ENCODE data around the gene REXO4.

Gene REXO4

DNA sequence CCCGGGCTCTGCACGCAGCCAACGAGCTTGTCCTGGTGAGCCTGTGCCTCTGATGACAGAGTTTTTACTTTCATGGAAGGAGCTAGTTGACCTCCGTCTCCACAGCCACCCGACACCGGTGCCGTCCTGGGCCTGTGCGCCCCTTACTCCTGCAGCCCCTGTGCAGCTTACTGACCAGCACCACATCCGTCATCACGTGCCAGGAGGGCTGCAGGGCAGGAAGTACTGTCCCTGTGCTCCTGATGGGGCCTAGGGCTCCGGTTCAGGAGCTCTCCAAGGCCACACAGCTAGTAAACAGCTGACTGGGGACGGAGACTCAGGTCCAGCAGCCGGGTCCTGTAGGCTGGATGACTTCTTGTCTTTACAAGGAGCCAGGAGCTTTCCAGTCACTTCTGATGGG, 31.5 kb downstream of the REXO4 start:
- TF ChIP-seq, protein P1, sequence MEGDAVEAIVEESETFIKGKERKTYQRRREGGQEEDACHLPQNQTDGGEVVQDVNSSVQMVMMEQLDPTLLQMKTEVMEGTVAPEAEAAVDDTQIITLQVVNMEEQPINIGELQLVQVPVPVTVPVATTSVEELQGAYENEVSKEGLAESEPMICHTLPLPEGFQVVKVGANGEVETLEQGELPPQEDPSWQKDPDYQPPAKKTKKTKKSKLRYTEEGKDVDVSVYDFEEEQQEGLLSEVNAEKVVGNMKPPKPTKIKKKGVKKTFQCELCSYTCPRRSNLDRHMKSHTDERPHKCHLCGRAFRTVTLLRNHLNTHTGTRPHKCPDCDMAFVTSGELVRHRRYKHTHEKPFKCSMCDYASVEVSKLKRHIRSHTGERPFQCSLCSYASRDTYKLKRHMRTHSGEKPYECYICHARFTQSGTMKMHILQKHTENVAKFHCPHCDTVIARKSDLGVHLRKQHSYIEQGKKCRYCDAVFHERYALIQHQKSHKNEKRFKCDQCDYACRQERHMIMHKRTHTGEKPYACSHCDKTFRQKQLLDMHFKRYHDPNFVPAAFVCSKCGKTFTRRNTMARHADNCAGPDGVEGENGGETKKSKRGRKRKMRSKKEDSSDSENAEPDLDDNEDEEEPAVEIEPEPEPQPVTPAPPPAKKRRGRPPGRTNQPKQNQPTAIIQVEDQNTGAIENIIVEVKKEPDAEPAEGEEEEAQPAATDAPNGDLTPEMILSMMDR (IDR thresholded peaks at IDR 0.05; ENCODE audit: low read depth, low read length) = no peak
- H3K4me1 ChIP-seq = no peaks in the 10 kb centered on the region
- DNase-seq = no peak
- 0 out of 2 replicates have a peak, but pooled peaks cover 2% of the 10 kb centered on the region for H3K9me3 ChIP-seq
- H3K27me3 ChIP-seq = no peaks in the 10 kb centered on the region
- H3K36me3 ChIP-seq = no peaks in the 10 kb centered on the region
- H3K4me3 ChIP-seq (ENCODE audit: low read depth, low read length) = no peak overlapping the region

DNA sequence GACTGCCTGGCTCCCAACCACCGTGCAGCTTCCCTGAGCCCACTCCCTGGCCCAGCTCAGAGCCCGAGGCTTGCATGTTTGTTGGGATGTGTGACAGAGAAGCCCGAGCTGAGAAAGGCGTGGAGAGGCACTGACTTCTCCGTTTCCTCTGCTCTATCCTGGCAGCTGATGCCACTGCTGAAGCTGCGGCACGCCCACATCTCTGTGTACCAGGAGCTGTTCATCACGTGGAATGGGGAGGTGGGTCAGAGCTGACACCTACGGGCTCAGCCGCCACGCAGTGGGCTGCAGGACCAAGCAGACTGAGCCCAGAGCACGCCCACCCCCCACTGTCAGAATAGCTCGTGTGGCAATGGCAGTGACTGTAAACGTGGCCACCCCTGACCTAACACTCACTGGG, 32.4 kb downstream of the REXO4 start:
- TF ChIP-seq, protein P1 (IDR thresholded peaks at IDR 0.05; ENCODE audit: low read depth, low read length) = no peak
- Histone ChIP-seq H3K4me3 (ENCODE audit: low read depth, low read length) (no peak overlapping the region), H3K36me3 (no peaks in the 10 kb centered on the region), H3K27me3 (no peaks in the 10 kb centered on the region), H3K4me1 (no peaks in the 10 kb centered on the region), H3K9me3 (0 out of 2 replicates have a peak, but pooled peaks cover 2% of the 10 kb centered on the region)
- no peak for DNase-seq

DNA sequence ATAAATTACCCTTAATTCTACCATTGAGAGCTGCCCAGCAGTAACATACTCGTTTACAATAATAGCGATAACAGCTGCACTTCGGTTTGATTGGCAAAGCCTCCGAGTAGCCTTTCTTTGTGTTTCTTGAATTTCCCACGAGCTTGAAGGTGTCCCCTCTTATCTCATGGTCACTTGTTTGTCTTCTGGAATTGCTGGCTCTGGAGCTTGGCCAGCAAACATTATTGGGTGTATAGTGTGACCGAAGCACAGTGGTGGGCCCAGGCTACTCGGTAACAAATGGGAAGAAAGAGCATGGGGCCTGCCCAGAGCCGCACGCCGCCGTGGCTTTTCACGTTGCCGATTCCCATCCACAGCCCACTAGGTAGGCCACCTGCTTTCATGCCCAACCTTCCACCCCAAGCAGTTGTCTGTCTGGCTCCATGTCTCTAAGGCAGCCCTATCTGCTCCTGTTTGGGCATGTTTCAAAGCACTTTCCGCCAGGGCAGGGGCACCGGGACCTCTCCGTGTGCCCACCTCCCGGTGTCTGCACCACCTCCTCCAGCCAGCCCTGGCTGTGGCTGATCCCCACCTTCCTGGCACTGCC, 33.0 kb downstream of the REXO4 start:
- no peaks in the 10 kb centered on the region for H3K4me1 ChIP-seq
- H3K4me3 ChIP-seq (ENCODE audit: low read depth, low read length) = no peak overlapping the region
- no peak for DNase-seq
- TF ChIP-seq, protein P1 (IDR thresholded peaks at IDR 0.05; ENCODE audit: low read depth, low read length) = no peak
- 0 out of 2 replicates have a peak, but pooled peaks cover 2% of the 10 kb centered on the region for H3K9me3 ChIP-seq
- no peaks in the 10 kb centered on the region for H3K27me3 ChIP-seq
- H3K36me3 ChIP-seq = no peaks in the 10 kb centered on the region

DNA sequence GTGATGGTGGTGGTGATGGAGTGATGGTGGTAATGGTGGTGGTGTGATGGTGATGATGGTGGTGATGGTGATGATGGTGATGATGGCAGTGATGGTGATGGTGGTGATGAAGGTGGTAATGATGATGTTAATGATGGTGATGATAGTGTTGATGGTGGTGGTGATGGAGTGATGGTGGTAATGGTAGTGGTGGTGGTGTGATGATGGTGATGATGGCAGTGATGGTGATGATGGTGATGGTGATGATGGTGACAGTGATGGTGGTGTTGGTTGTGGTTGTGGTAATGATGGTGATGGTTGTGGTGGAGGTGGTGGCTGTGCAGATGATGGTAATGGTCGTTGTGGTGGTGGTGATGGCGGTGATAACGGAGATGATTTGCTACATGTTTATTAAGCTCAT, 34.4 kb downstream of the REXO4 start:
- H3K36me3 ChIP-seq = no peaks in the 10 kb centered on the region
- peaks cover under 1% of the 10 kb centered on the region; the same call in 1 of the 2 replicates for H3K4me1 ChIP-seq
- no peak for DNase-seq
- TF ChIP-seq, protein P1 (IDR thresholded peaks at IDR 0.05; ENCODE audit: low read depth, low read length) = no peak
- no peak overlapping the region for H3K4me3 ChIP-seq (ENCODE audit: low read depth, low read length)
- H3K27me3 ChIP-seq = no peaks in the 10 kb centered on the region
- 0 out of 2 replicates have a peak, but pooled peaks cover 2% of the 10 kb centered on the region for H3K9me3 ChIP-seq

DNA sequence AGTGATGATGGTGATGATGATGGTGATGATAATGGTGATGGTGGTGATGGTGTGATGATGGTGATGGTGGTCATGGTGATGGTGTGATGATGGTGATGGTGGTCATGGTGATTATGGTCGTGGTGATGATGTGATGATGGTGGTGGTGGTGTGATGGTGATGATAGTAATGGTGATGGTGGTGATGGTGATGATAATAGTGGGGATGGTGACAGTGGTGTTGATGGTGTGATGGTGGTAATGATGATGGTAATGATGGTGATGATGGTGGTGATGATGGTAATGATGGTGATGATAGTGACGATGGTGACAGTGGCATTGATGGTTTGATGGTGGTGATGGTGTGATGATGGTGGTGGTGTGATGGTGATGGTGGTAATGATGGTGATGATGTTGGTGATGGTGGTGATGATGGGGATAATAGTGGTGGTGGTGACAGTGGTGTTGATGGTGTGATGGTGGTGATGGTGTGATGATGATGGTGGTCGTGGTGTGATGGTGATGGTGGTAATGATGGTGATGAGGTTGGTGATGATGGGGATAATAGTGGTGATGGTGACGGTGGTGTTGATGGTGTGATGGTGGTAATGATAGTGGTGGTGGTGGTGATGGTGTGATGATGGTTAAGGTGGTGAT, 35.2 kb downstream of the REXO4 start:
- Histone ChIP-seq H3K36me3 (no peaks in the 10 kb centered on the region), H3K4me3 (ENCODE audit: low read depth, low read length) (no peak overlapping the region)
- DNase-seq = no peak

More for the DNA sequence above, 35.2 kb downstream of the REXO4 start:
- TF ChIP-seq, protein P1 (IDR thresholded peaks at IDR 0.05; ENCODE audit: low read depth, low read length) = no peak
- Histone ChIP-seq H3K4me1 (peaks cover 3% of the 10 kb centered on the region; the same call in 1 of the 2 replicates), H3K27me3 (no peaks in the 10 kb centered on the region), H3K9me3 (0 out of 2 replicates have a peak, but pooled peaks cover 2% of the 10 kb centered on the region)
